GM21723 (cell line): Measurements from ENCODE around the gene RCE1.

Experiments
- ATAC-seq: cut with Tn5 transposase; IDR thresholded peaks from one replicate; pipeline ENCODE4 v1.9.1; 2021; ENCODE audit warnings: mild to moderate bottlenecking, moderate library complexity; ENCODE audit not compliant: unreplicated experiment

RCE1 gene

GRCh38 chr11:66868082-66868725 is 25.0 kb downstream of the RCE1 start:
- ATAC-seq, result no peak

- peak; percentile 71 for ATAC-seq
Measured at GRCh38 chr11:66868726-66869566, 25.7 kb downstream of the RCE1 start.

GRCh38 chr11:66869567-66869870 is 26.3 kb downstream of the RCE1 start:
- ATAC-seq, result no peak

- no peak for ATAC-seq
Measured at GRCh38 chr11:66870131-66870530, 26.9 kb downstream of the RCE1 start.

GRCh38 chr11:66870616-66871520 is 27.6 kb downstream of the RCE1 start:
- no peak for ATAC-seq

GRCh38 chr11:66871521-66871901 is 28.3 kb downstream of the RCE1 start:
- ATAC-seq, result no peak

GRCh38 chr11:66874232-66874631 is 31.0 kb downstream of the RCE1 start:
- no peak for ATAC-seq

GRCh38 chr11:66875378-66875777 is 32.1 kb downstream of the RCE1 start:
- no peak for ATAC-seq

- no peak for ATAC-seq
Measured at GRCh38 chr11:66877588-66878385, 34.5 kb downstream of the RCE1 start.

GRCh38 chr11:66878474-66878873 is 35.2 kb downstream of the RCE1 start:
- ATAC-seq, result no peak

- ATAC-seq, result no peak
Measured at GRCh38 chr11:66879000-66879399, 35.8 kb downstream of the RCE1 start.

GRCh38 chr11:66879583-66879982 is 36.3 kb downstream of the RCE1 start:
- no peak for ATAC-seq

- ATAC-seq, result no peak
Measured at GRCh38 chr11:66879999-66880398, 36.8 kb downstream of the RCE1 start.

GRCh38 chr11:66880496-66881450 is 37.5 kb downstream of the RCE1 start:
- no peak for ATAC-seq

- no peak for ATAC-seq
Measured at GRCh38 chr11:66881451-66881835, 38.2 kb downstream of the RCE1 start.

GRCh38 chr11:66881927-66882452 is 38.7 kb downstream of the RCE1 start:
- no peak for ATAC-seq

- ATAC-seq, result no peak
Measured at GRCh38 chr11:66882561-66883015, 39.3 kb downstream of the RCE1 start.

- ATAC-seq, result no peak
Measured at GRCh38 chr11:66883016-66883965, 40.0 kb downstream of the RCE1 start.
